Measurements from ENCODE around the gene WIPF1. TPM values are rescaled to one million over a fixed set of nuclear protein-coding genes. Genes with fewer than 3 reads are reported as not detected.

WIPF1 gene
- total and polyA plus RNA-seq, 2 of the 13 experiments (the other 11 are each of a cell fraction or from before 2014, with no cell fraction given) = 0.01 TPM; not detected in 1

- no peak for TF ChIP-seq NFYC (CRISPR knock-in tag; IDR thresholded peaks at IDR 0.05)
Observed at GRCh38 chr2:174593041-174593440, 4.6 kb downstream of the WIPF1 start (continued).

DNA sequence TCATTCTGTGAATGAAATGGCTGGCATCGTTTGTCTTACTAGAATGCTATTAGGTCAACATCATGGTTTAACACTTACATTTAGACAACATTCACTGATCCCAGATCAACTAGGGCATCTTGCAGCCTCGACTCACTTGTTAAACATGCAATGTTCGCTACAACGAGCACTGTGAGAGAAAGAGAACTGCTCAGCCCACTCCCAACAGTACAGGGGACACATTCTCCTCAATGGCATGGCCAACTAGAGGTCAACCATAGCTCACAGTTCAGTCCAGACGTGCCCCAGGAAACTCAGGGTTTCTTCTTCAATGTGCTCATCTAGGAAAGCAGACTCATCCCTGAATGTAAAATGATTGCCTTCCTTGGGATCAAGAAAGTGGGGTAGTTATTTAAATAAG lies 5.9 kb downstream of the WIPF1 start:
- no peak overlapping the region for H3K9ac ChIP-seq (ENCODE audit: insufficient read depth, low read depth, low read length)
- in situ Hi-C loops (cut with HindIII; ENCODE audit: extremely low pct_ligation_motif_present, low pct_unique_long_range_greater_than_20kb) = no loop called here
- 9% methylated on average over 5 of the region's 5 CpGs for WGBS (ENCODE audit: low lambda C conversion rate)
- no peak overlapping the region for H2AFZ ChIP-seq (ENCODE audit: low read length)
- H3K4me3 ChIP-seq (replicated peaks in 1 of 3; ENCODE audit: insufficient read depth in 1 of 3, low read depth in 2 of 3, low read length in 3 of 3) = no peak overlapping the region
- peaks cover 0 to 14% of the 10 kb centered on the region in 2 experiments; a peak in 2 of 5 replicates for H3K27me3 ChIP-seq (ENCODE audit: control insufficient read depth in 1 of 2, insufficient read depth in 2 of 2, low read length in 2 of 2)
- no peaks in the 10 kb centered on the region for H3K9me3 ChIP-seq (ENCODE audit: low read length)
- FAIRE-seq (no peak), DNase-seq (ENCODE audit: low spot score) (no peak), ATAC-seq (no peak)
- POLR2A ChIA-PET = no interaction called here
- H3K79me2 ChIP-seq (ENCODE audit: insufficient read depth, low read length) = no peaks in the 10 kb centered on the region
- TF ChIP-seq LCORL (IDR thresholded peaks at IDR 0.05) (no peak), LCORL (CRISPR knock-in tag; IDR thresholded peaks at IDR 0.05) (no peak), ADNP (CRISPR knock-in tag; IDR thresholded peaks at IDR 0.05) (no peak), ZNF17 (CRISPR knock-in tag; IDR thresholded peaks at IDR 0.05) (no peak), PHF5A (CRISPR knock-in tag; IDR thresholded peaks at IDR 0.05; ENCODE audit: low read depth, unreplicated experiment) (no peak), BRCA1 (CRISPR knock-in tag; IDR thresholded peaks at IDR 0.05) (no peak), ZNF879 (CRISPR knock-in tag; IDR thresholded peaks at IDR 0.05) (no peak), ELF4 (CRISPR knock-in tag; IDR thresholded peaks at IDR 0.05; ENCODE audit: borderline replicate concordance) (no peak), ZNF572 (CRISPR knock-in tag; IDR thresholded peaks at IDR 0.05) (no peak), ZNF737 (CRISPR knock-in tag; IDR thresholded peaks at IDR 0.05; ENCODE audit: borderline replicate concordance) (no peak), FOSL2 (CRISPR knock-in tag; IDR thresholded peaks at IDR 0.05) (no peak), TRIM24 (CRISPR knock-in tag; IDR thresholded peaks at IDR 0.05) (no peak), ZNF615 (CRISPR knock-in tag; IDR thresholded peaks at IDR 0.05; ENCODE audit: borderline replicate concordance) (no peak), RBM39 (IDR thresholded peaks at IDR 0.05; ENCODE audit: low read depth, low read length, poor library complexity, severe bottlenecking) (no peak), ZNF839 (CRISPR knock-in tag; IDR thresholded peaks at IDR 0.05; ENCODE audit: borderline replicate concordance) (no peak), ZNF557 (CRISPR knock-in tag; IDR thresholded peaks at IDR 0.05) (no peak), ZNF530 (CRISPR knock-in tag; IDR thresholded peaks at IDR 0.05; ENCODE audit: low read depth) (no peak), GABPB1 (CRISPR knock-in tag; IDR thresholded peaks at IDR 0.05) (no peak), PAWR (CRISPR knock-in tag; IDR thresholded peaks at IDR 0.05; ENCODE audit: borderline replicate concordance) (no peak), SALL2 (CRISPR knock-in tag; IDR thresholded peaks at IDR 0.05) (no peak)
- TF ChIP-seq, protein P1, sequence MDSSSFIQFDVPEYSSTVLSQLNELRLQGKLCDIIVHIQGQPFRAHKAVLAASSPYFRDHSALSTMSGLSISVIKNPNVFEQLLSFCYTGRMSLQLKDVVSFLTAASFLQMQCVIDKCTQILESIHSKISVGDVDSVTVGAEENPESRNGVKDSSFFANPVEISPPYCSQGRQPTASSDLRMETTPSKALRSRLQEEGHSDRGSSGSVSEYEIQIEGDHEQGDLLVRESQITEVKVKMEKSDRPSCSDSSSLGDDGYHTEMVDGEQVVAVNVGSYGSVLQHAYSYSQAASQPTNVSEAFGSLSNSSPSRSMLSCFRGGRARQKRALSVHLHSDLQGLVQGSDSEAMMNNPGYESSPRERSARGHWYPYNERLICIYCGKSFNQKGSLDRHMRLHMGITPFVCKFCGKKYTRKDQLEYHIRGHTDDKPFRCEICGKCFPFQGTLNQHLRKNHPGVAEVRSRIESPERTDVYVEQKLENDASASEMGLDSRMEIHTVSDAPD (CRISPR knock-in tag; IDR thresholded peaks at IDR 0.05) = no peak
- CTCF ChIA-PET (ENCODE audit: low intra/inter-chr PET ratio, low total read pairs) = no interaction called here
- intact Hi-C loops (cut with micrococcal nuclease; ENCODE audit: unreplicated experiment) = no loop called here
- H3K36me3 ChIP-seq (replicated peaks in 1 of 2; ENCODE audit: control insufficient read depth in 1 of 2, insufficient read depth in 2 of 2, low read length in 2 of 2) = no peaks in the 10 kb centered on the region
- BruUV-seq (replicated peaks) = no TSS peak
- H3K4me1 ChIP-seq (ENCODE audit: insufficient read depth, low read length) = no peaks in the 10 kb centered on the region
- no peak overlapping the region for H3K4me2 ChIP-seq (ENCODE audit: low read depth, low read length)
- no peak overlapping the region for H3K27ac ChIP-seq (ENCODE audit: extremely low read length, insufficient read depth, low read length)
- H4K20me1 ChIP-seq (ENCODE audit: insufficient read depth, low read length) = no peaks in the 10 kb centered on the region
